Endometrial microvascular endothelial cells (primary cell): Measurements from ENCODE around the gene RPL7L1. TPM values are rescaled to one million over a fixed set of nuclear protein-coding genes. Genes with fewer than 3 reads are reported as not detected.

Experiments used
- in situ Hi-C: cut with HindIII; loops from 2 replicates; pipeline ENCODE4 v1.10.0; 2017; ENCODE audit warnings: low sequenced_read_pairs, low pct_unique_long_range_greater_than_20kb; ENCODE audit errors: inconsistent ontology term
- total RNA-seq: library from RNA; depleted of rRNA; stranded (reverse); fragments of >200 nt; gene quantifications from one replicate; pipeline ENCODE4 v1.2.3, GENCODE V29; 2015; ENCODE audit errors: inconsistent ontology term

RPL7L1 gene
- total RNA-seq, 1 donor from 2014 or later, result 169 TPM

- in situ Hi-C loops, result no loop called here
These were observed 44.2 kb downstream of the RPL7L1 start for GRCh38 chr6:42923666-42924065.

DNA sequence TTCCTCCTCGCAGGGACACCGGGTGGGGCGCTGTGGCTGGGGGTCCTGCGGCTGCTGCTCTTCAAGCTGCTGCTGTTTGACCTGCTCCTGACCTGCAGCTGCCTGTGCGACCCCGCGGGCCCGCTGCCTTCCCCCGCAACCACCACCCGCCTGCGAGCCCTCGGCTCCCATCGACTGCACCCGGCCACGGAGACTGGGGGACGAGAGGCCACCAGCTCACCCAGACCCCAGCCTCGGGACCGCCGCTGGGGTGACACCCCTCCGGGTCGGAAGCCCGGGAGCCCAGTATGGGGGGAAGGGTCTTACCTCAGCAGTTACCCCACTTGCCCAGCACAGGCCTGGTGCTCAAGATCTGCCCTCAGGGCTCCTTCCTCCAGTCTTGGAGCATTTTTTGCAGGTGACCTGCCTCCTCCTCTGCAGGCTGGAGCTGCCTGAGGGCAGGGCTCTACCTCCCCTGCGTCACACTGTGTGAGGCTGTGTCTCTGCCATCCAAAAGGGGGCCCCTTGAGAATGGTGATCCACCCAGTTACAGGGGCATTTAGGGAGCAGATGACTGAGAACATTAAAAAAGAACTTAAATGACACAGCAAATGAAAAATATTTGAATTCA, 45.9 kb downstream of the RPL7L1 start:
- in situ Hi-C loops, result no loop called here

DNA sequence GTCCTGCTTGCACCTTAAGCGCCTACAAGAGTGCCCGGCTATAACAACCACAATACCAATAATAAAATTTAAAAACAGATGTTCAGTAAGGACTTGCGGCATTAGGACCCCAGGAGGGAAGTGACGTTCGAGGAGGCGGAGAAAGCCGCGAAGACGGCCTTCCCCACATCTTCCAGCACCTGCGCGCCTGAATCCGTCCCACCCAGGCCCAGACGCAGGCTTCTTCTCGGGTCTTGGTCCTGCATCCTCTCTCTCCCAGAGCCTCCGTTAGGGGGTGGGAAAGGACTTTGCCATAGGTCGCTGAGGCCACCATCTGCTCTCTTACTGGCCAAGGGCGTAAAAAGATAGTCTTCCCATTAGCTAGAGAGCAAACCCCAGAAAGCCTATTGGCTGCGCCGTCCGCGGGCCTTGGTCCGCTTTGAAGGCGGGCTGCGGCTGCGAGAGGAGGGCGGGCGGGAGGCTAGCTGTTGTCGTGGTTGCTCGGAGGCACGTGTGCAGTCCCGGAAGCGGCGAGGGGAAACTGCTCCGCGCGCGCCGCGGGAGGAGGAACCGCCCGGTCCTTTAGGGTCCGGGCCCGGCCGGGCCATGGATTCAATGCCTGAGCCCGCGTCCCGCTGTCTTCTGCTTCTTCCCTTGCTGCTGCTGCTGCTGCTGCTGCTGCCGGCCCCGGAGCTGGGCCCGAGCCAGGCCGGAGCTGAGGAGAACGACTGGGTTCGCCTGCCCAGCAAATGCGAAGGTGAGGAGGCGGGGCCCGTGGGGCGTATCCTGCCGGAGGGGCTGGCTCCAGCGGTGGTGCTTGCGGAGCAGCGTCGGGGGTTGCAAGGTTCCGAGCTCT, 49.8 kb downstream of the RPL7L1 start, which contains the start of gene CNPY3:
Gene CNPY3, plus strand, starts transcription at position 495 of the 835 bp plus-strand sequence. Its CDS starts 91 bp downstream, at position 586.
- in situ Hi-C loops, result no loop called here

DNA sequence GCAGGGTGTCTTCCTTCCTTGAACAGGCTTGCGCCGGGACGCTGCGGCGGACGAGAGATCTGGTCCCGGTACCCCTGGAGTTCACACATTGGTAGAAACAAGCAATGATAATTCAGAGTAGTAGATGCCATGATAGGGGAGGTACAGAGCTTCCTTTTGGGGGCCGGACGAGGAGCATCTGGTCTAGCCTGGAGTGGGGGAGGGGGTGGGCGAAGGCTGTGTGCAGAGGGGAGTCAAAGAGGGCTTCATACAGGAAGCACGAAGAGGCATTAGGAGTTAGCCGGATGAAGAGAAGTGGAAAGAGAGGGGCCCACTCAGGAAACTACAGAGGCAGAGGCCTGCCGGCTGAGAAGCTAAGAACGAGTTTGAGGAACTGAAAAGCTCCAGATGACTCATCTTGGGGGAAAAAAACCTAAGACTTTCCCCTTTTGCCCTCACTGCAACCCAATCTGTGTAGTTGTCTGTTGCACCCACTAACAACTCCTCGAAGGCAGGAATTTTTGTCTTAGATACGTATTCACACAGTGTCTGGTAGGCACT, 50.5 kb downstream of the RPL7L1 start:
- in situ Hi-C loops, result no loop called here

DNA sequence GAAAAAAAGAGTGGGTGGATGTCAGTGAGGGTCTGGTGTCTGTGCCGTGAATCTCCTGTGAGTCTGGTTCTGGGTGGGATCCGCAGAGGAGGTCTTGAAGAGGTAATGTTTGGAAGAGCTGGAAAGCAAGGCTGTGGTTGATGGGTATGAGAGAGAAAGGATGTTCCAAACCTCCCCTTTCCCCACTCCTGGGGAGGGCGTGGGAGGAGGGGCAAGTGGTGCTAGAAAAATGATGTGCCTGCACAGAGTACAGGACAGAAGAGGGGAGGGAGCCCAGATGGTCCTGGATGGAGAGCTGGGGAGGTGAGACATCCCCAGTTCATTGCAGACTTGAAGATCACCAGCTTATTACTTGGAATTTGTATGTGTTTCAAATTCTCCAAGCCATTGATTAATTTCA, 53.0 kb downstream of the RPL7L1 start:
- in situ Hi-C loops, result no loop called here

GRCh38 chr6:42933205-42933604, 53.8 kb downstream of the RPL7L1 start:
- in situ Hi-C loops, result no loop called here

GRCh38 chr6:42935322-42935721, 55.9 kb downstream of the RPL7L1 start:
- in situ Hi-C loops, result no loop called here

DNA sequence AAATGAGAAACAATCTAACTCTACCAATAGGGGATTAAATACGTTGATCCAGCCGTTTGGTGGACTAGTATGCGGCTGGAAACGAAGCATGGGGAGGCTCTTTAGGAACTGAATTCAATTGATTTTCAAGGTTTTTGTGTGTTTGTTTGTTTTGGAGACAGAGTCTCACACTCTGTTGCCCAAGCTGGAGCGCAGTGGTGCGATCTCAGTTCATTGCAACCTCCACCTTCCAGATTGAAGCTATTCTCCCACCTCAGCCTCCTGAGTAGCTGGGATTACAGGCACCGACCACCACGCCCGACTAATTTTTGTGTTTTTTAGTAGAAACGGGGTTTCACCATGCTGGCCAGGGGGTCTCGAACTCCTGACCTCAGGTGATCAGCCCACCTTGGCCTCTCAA, 57.0 kb downstream of the RPL7L1 start:
- in situ Hi-C loops, result no loop called here

GRCh38 chr6:42937548-42938427, 58.4 kb downstream of the RPL7L1 start:
- in situ Hi-C loops, result no loop called here

DNA sequence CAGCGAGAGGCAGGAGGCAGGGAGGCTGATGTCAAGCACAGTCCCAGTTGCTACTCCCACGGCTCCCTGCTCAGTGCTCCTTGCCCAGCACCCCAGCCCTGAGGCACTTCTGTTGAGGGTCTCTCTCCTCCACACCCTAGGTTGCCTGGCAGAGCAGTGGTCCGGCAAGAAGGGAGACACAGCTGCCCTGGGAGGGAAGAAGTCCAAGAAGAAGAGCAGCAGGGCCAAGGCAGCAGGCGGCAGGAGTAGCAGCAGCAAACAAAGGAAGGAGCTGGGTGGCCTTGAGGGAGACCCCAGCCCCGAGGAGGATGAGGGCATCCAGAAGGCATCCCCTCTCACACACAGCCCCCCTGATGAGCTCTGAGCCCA, 59.0 kb downstream of the RPL7L1 start:
- in situ Hi-C loops, result no loop called here

GRCh38 chr6:42938987-42939809, 59.8 kb downstream of the RPL7L1 start:
- in situ Hi-C loops, result no loop called here

Other genes starting within 250 kb of the RPL7L1 start
- gene PRPH2, start 157.0 kb upstream of the RPL7L1 start, total RNA-seq, result 1.4 TPM
- 48.2 TPM for gene TBCC, start 133.5 kb upstream of the RPL7L1 start, total RNA-seq
- gene BICRAL, start 97.6 kb upstream of the RPL7L1 start, total RNA-seq, result 3.9 TPM
- not detected for gene PTCRA, start 36.4 kb downstream of the RPL7L1 start, total RNA-seq
- 53.7 TPM for gene CNPY3, start 49.9 kb downstream of the RPL7L1 start, total RNA-seq
- 0.84 TPM for gene GNMT, start 81.1 kb downstream of the RPL7L1 start, total RNA-seq
- 12.2 TPM for gene PEX6, start 99.6 kb downstream of the RPL7L1 start, total RNA-seq
- 97.0 TPM for gene PPP2R5D, start 105.0 kb downstream of the RPL7L1 start, total RNA-seq
- 69.5 TPM for gene MEA1, start 134.3 kb downstream of the RPL7L1 start, total RNA-seq
- 98.8 TPM for gene KLHDC3, start 134.6 kb downstream of the RPL7L1 start, total RNA-seq
- gene RRP36, start 142.0 kb downstream of the RPL7L1 start, total RNA-seq, result 114 TPM
- 15.8 TPM for gene CUL7, start 174.2 kb downstream of the RPL7L1 start, total RNA-seq
- gene MRPL2, start 179.8 kb downstream of the RPL7L1 start, total RNA-seq, result 29.3 TPM
- gene KLC4, start 180.0 kb downstream of the RPL7L1 start, total RNA-seq, result 18.6 TPM
- gene PTK7, start 196.7 kb downstream of the RPL7L1 start, total RNA-seq, result 43.1 TPM